ENCODE results near the gene SNAPC1. TPM values are rescaled to one million over a fixed set of nuclear protein-coding genes. Genes with fewer than 3 reads are reported as not detected.

The SNAPC1 gene
- total and polyA plus RNA-seq, 2 donors from 2014 or later = 4.4 to 7.2 TPM

DNA sequence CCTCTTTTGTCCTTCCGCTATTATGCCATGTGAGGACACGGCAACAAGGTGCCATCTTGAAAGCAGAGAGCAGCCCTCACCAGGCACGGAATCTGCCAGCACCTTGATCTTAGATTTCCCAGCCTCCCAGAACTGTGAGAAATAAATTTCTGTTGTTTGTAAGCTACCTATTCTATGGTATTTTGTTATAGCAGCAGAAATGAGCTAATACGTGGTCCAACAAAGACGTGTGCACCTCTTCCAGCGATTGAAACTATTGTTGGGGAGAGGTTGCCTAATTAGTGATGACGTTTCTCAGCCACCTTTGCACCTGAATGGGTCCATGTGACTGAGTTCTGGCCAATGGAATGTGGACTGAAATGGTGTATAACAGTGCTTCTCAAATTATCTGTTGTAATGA lies 2.3 kb upstream of the SNAPC1 start:
- Histone ChIP-seq H3K9me3 (ENCODE audit: control insufficient read depth in 2 of 3, insufficient read depth in 1 of 3, low read length in 3 of 3) (no peaks in the 10 kb centered on the region), H3K9ac (ENCODE audit: low read length in 3 of 3) (no peak overlapping the region), H3K4me3 (ENCODE audit: low read length in 3 of 3) (no peak overlapping the region), H3K36me3 (ENCODE audit: control insufficient read depth in 2 of 3, insufficient read depth in 3 of 3, low read length in 3 of 3) (no peaks in the 10 kb centered on the region), H3K27ac (ENCODE audit: low read depth in 2 of 2, low read length in 2 of 2) (no peak overlapping the region), H3K27me3 (ENCODE audit: control insufficient read depth, insufficient read depth, low read length) (no peaks in the 10 kb centered on the region), H3K4me1 (ENCODE audit: control insufficient read depth in 2 of 3, insufficient read depth in 2 of 3, low read depth in 1 of 3, low read length in 3 of 3) (peaks cover 0 to 4% (median 0%) of the 10 kb centered on the region in 3 donors)
- DNase-seq (no peak), FAIRE-seq (no peak)
- intact Hi-C loops (cut with DNase I) = no loop called here
- TF ChIP-seq, protein P1, sequence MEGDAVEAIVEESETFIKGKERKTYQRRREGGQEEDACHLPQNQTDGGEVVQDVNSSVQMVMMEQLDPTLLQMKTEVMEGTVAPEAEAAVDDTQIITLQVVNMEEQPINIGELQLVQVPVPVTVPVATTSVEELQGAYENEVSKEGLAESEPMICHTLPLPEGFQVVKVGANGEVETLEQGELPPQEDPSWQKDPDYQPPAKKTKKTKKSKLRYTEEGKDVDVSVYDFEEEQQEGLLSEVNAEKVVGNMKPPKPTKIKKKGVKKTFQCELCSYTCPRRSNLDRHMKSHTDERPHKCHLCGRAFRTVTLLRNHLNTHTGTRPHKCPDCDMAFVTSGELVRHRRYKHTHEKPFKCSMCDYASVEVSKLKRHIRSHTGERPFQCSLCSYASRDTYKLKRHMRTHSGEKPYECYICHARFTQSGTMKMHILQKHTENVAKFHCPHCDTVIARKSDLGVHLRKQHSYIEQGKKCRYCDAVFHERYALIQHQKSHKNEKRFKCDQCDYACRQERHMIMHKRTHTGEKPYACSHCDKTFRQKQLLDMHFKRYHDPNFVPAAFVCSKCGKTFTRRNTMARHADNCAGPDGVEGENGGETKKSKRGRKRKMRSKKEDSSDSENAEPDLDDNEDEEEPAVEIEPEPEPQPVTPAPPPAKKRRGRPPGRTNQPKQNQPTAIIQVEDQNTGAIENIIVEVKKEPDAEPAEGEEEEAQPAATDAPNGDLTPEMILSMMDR (IDR thresholded peaks at IDR 0.05; ENCODE audit: borderline replicate concordance, extremely low read depth, insufficient read depth) = no peak

DNA sequence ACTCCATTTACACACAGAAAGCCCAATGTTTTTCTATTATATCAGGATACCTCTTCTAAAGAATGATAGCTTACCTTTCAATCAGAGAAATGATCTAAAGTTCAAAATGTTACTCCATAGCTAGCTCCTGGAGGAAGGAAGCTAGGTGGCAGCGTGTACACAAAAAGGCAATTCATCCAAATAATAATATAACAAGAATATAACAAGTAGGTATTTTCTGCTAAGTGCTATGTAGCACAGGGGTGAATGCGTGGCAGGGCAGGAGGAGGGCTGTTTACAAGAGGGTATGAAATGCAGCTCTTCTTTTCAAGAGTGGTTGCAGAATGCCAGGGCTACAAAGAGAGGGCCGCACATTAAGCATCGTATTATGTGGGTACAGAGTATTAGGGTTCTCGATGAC lies 663 bp upstream of the SNAPC1 start:
- Histone ChIP-seq H3K9me3 (ENCODE audit: control insufficient read depth in 2 of 3, insufficient read depth in 1 of 3, low read length in 3 of 3) (no peaks in the 10 kb centered on the region), H3K9ac (ENCODE audit: low read length in 3 of 3) (peak overlapping the region; percentile 49 to 67 (median 56)), H3K4me1 (ENCODE audit: control insufficient read depth in 2 of 3, insufficient read depth in 2 of 3, low read depth in 1 of 3, low read length in 3 of 3) (peaks cover 0 to 4% (median 0%) of the 10 kb centered on the region in 3 donors), H3K27ac (ENCODE audit: low read depth in 2 of 2, low read length in 2 of 2) (peak overlapping the region; percentile 79 to 98), H3K4me3 (ENCODE audit: low read length in 3 of 3) (peak overlapping the region; percentile 96 to 100 (median 99)), H3K27me3 (ENCODE audit: control insufficient read depth, insufficient read depth, low read length) (no peaks in the 10 kb centered on the region), H3K36me3 (ENCODE audit: control insufficient read depth in 2 of 3, insufficient read depth in 3 of 3, low read length in 3 of 3) (no peaks in the 10 kb centered on the region)
- FAIRE-seq = no peak
- TF ChIP-seq, protein P1 (IDR thresholded peaks at IDR 0.05; ENCODE audit: borderline replicate concordance, extremely low read depth, insufficient read depth) = no peak
- intact Hi-C loops (cut with DNase I) = no loop called here
- DNase-seq = no peak

DNA sequence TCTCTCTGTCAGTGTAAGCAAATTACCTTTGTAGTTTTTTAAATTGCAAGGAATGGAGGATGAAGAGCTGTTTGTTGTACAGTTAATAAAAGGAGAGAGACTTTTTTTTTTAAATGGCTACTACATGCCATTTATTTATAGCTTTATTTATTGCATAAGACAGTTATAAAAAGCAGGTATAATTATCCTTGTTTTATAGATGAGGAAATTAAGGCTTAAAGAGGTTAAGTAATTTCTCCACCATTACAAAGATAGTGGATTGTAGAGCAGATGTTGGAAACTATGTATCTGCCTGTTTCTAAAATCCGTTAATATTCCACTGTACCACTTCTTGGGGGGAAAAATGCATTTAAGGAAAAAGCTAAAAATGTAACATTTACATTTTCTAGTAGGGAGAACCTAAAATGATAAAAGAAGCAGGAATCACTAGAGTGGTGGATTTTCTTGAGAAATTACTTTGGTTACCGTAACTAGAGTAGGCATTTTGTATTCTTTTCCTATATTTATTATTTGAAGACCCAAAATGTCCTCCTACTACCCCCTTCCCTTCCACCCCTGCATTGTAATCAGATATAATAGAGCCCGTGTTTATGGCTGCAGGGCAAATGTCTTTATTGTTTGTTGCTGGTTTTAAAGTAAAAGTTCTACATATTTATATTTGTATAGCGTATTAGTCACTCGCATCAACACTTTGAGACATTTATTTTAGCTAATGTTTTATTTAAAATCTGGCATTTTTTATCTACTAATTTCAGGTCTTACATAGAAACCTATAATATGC lies 2.3 kb downstream of the SNAPC1 start:
- Histone ChIP-seq H3K27ac (ENCODE audit: low read depth in 2 of 2, low read length in 2 of 2) (peak overlapping the region in 1 of 2 donors; percentile 53), H3K4me1 (ENCODE audit: control insufficient read depth in 2 of 3, insufficient read depth in 2 of 3, low read depth in 1 of 3, low read length in 3 of 3) (peaks cover 0 to 4% (median 0%) of the 10 kb centered on the region in 3 donors), H3K9ac (ENCODE audit: low read length in 3 of 3) (no peak overlapping the region), H3K4me3 (ENCODE audit: low read length in 3 of 3) (peak overlapping the region in 1 of 3 donors; percentile 96), H3K36me3 (ENCODE audit: control insufficient read depth in 2 of 3, insufficient read depth in 3 of 3, low read length in 3 of 3) (peaks cover 0 to 9% (median 3%) of the 10 kb centered on the region in 3 donors), H3K27me3 (ENCODE audit: control insufficient read depth, insufficient read depth, low read length) (no peaks in the 10 kb centered on the region), H3K9me3 (ENCODE audit: control insufficient read depth in 2 of 3, insufficient read depth in 1 of 3, low read length in 3 of 3) (no peaks in the 10 kb centered on the region)
- TF ChIP-seq, protein P1 (IDR thresholded peaks at IDR 0.05; ENCODE audit: borderline replicate concordance, extremely low read depth, insufficient read depth) = no peak
- FAIRE-seq (no peak), DNase-seq (no peak)
- intact Hi-C loops (cut with DNase I) = no loop called here
